ENCODE data around the gene PPP2R5C. TPM values are rescaled to one million over a fixed set of nuclear protein-coding genes. Genes with fewer than 3 reads are reported as not detected.
A peak's percentile ranks its signal among the peaks of the same experiment; 100 is the strongest.

Gene PPP2R5C
- total and polyA plus RNA-seq, 9 of the 15 experiments (the other 6 are each of a cell fraction or from before 2014, with no cell fraction given), result 284 to 617 (median 395) TPM

- TF ChIP-seq, protein P1, sequence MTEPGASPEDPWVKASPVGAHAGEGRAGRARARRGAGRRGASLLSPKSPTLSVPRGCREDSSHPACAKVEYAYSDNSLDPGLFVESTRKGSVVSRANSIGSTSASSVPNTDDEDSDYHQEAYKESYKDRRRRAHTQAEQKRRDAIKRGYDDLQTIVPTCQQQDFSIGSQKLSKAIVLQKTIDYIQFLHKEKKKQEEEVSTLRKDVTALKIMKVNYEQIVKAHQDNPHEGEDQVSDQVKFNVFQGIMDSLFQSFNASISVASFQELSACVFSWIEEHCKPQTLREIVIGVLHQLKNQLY (CRISPR knock-in tag; conservative IDR thresholded peaks at IDR 0.05), result no peak
- TF ChIP-seq MAFF (IDR thresholded peaks at IDR 0.05; ENCODE audit: low read length), result peak; percentile 57; the same call in 1 of the 2 replicates
These were observed 205.2 kb downstream of the PPP2R5C start (continued) for GRCh38 chr14:101966742-101967141.

DNA sequence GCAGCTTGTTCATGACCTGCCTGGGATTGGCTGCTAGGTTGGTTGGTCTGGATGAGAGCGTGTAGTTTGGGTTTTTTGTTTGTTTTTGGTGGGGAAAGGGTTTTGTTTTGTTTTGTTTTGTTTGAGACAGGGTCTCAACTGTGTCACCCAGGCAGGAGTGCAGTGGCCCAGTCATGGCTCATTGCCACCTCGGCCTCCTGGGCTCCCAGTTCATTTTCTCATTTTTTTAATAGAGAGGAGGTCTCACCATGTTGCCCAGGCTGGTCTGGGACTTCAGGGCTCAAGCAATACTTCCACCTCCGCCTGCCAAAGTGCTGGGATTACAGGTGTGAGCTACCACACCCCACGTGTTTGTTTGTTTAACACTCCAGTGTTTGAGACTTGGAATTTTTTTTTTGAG lies 206.7 kb downstream of the PPP2R5C start:
- no peaks in the 10 kb centered on the region for H3K9me1 ChIP-seq (ENCODE audit: control insufficient read depth, insufficient read depth, low read length)
- H3K9me3 ChIP-seq (replicated peaks; ENCODE audit: control insufficient read depth, insufficient read depth, low read depth, low read length), result no peaks in the 10 kb centered on the region
- in situ Hi-C loops (cut with MboI), result no loop called here
- ATAC-seq (no peak), FAIRE-seq (no peak), DNase-seq (ENCODE audit: extremely low read depth in 1 of 4, low spot score in 3 of 4) (no peak)
- peaks cover 37% of the 10 kb centered on the region for H3K36me3 ChIP-seq (ENCODE audit: control insufficient read depth, insufficient read depth, low read length)
- H3K27me3 ChIP-seq (ENCODE audit: control insufficient read depth in 2 of 2, insufficient read depth in 2 of 2, low read length in 2 of 2), result no peaks in the 10 kb centered on the region
- no peak overlapping the region for H3K4me3 ChIP-seq
- intact Hi-C loops (cut with micrococcal nuclease), result loop anchor here (10.0 kb wide), 1 partner anchor 537 kb away; the partner anchor contains the start of gene ANKRD9
- H3K79me2 ChIP-seq (ENCODE audit: control insufficient read depth, insufficient read depth, low read length), result peaks cover 83% of the 10 kb centered on the region
- peaks cover 21% of the 10 kb centered on the region in 2 experiments; a peak in 4 of 5 replicates for H3K4me1 ChIP-seq (replicated peaks in 1 of 2; ENCODE audit: control insufficient read depth in 2 of 2, insufficient read depth in 2 of 2, low read length in 2 of 2)
- no peak overlapping the region for H3K27ac ChIP-seq (ENCODE audit: extremely low read depth, low read depth, low read length)
- no TSS peak for BruUV-seq (replicated peaks)
- ChIA-PET POLR2A (interaction anchor here (1.2 to 2.0 kb wide), 2 partner anchors 11 to 261 kb away, joined by 3 to 6 read pairs; no protein-coding TSS in a partner anchor), CTCF (ENCODE audit: low intra/inter-chr PET ratio) (no interaction called here)
- H4K20me1 ChIP-seq (replicated peaks; ENCODE audit: control insufficient read depth, insufficient read depth, low read length), result peaks cover 7% of the 10 kb centered on the region; the same call in 1 of the 2 replicates
- WGBS (ENCODE audit: insufficient coverage, low coverage, missing lambda C conversion rate), result 75% methylated on average over 2 of the region's 4 CpGs
- H2AFZ ChIP-seq (ENCODE audit: low read depth, low read length), result no peak overlapping the region
- TF ChIP-seq SRSF9 (IDR thresholded peaks at IDR 0.05; ENCODE audit: borderline replicate concordance, low read depth, low read length) (no peak), CBX5 (IDR thresholded peaks at IDR 0.05; ENCODE audit: borderline replicate concordance, low read depth) (no peak), NCOA1 (IDR thresholded peaks at IDR 0.05; ENCODE audit: low read depth) (no peak), NELFE (IDR thresholded peaks at IDR 0.05; ENCODE audit: insufficient read depth, insufficient read length) (no peak), ZNF668 (CRISPR knock-in tag; IDR thresholded peaks at IDR 0.05) (no peak), COPS2 (conservative IDR thresholded peaks at IDR 0.05) (no peak), EGR1 (conservative IDR thresholded peaks at IDR 0.05) (no peak), BHLHE40 (IDR thresholded peaks at IDR 0.05; ENCODE audit: low read length) (no peak), BDP1 (IDR thresholded peaks at IDR 0.05; ENCODE audit: insufficient read depth, insufficient read length) (no peak), NR3C1 (CRISPR knock-in tag; IDR thresholded peaks at IDR 0.05) (no peak)
- TF ChIP-seq, protein P2, sequence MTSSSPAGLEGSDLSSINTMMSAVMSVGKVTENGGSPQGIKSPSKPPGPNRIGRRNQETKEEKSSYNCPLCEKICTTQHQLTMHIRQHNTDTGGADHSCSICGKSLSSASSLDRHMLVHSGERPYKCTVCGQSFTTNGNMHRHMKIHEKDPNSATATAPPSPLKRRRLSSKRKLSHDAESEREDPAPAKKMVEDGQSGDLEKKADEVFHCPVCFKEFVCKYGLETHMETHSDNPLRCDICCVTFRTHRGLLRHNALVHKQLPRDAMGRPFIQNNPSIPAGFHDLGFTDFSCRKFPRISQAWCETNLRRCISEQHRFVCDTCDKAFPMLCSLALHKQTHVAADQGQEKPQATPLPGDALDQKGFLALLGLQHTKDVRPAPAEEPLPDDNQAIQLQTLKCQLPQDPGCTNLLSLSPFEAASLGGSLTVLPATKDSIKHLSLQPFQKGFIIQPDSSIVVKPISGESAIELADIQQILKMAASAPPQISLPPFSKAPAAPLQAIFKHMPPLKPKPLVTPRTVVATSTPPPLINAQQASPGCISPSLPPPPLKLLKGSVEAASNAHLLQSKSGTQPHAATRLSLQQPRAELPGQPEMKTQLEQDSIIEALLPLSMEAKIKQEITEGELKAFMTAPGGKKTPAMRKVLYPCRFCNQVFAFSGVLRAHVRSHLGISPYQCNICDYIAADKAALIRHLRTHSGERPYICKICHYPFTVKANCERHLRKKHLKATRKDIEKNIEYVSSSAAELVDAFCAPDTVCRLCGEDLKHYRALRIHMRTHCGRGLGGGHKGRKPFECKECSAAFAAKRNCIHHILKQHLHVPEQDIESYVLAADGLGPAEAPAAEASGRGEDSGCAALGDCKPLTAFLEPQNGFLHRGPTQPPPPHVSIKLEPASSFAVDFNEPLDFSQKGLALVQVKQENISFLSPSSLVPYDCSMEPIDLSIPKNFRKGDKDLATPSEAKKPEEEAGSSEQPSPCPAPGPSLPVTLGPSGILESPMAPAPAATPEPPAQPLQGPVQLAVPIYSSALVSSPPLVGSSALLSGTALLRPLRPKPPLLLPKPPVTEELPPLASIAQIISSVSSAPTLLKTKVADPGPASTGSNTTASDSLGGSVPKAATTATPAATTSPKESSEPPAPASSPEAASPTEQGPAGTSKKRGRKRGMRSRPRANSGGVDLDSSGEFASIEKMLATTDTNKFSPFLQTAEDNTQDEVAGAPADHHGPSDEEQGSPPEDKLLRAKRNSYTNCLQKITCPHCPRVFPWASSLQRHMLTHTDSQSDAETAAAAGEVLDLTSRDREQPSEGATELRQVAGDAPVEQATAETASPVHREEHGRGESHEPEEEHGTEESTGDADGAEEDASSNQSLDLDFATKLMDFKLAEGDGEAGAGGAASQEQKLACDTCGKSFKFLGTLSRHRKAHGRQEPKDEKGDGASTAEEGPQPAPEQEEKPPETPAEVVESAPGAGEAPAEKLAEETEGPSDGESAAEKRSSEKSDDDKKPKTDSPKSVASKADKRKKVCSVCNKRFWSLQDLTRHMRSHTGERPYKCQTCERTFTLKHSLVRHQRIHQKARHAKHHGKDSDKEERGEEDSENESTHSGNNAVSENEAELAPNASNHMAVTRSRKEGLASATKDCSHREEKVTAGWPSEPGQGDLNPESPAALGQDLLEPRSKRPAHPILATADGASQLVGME (CRISPR knock-in tag; IDR thresholded peaks at IDR 0.05), result no peak
- H3K9ac ChIP-seq (ENCODE audit: insufficient read depth in 1 of 2, low read depth in 2 of 2, low read length in 2 of 2), result no peak overlapping the region; a peak in 1 of 4 replicates
- peak overlapping the region; percentile 1; the same call in 1 of the 2 replicates for H3K4me2 ChIP-seq (ENCODE audit: insufficient read depth, low read length)
